ENCODE measurements around the gene MARK1. TPM values are rescaled to one million over a fixed set of nuclear protein-coding genes. Genes with fewer than 3 reads are reported as not detected.

The MARK1 gene
- total RNA-seq, 2 experiments from 2014 or later = not detected

DNA sequence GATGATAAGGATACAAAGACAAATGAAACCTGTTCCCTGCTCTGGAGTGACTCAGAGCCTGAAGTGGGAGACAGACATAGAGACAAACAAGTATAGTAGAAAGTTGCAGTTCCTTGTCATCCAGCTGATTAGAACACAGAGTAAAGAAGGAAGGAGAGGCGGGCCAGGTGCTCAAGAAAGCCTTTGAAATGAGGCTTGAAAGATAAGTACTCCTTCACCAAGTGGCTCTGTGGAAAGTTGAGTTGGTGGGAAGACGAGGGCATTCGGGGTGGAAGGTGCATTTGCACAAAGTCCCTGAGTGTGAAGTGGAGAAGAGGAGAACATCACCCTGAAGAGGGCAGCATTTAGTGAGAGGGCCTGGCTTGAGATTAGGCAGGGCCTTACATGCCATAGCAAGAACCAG, 17.0 kb downstream of the MARK1 start:
- ChIA-PET CTCF (no interaction called here), POLR2A (no interaction called here)
- DNase-seq = no peak
- no peak for ATAC-seq
- Mint-ChIP-seq H3K36me3 (ENCODE audit: low read depth) (no peaks in the 10 kb centered on the region), H3K27ac (no peak overlapping the region), H3K4me3 (no peak overlapping the region), H3K9me3 (ENCODE audit: insufficient read depth) (no peaks in the 10 kb centered on the region), H3K27me3 (ENCODE audit: low read depth) (peaks cover 2% of the 10 kb centered on the region), H3K4me1 (ENCODE audit: low read depth) (no peaks in the 10 kb centered on the region)

GRCh38 chr1:220550811-220551399, 23.0 kb downstream of the MARK1 start:
- DNase-seq (no peak), ATAC-seq (no peak)
- Mint-ChIP-seq H3K27me3 (ENCODE audit: low read depth) (no peaks in the 10 kb centered on the region), H3K9me3 (ENCODE audit: insufficient read depth) (no peaks in the 10 kb centered on the region), H3K4me3 (no peak overlapping the region), H3K4me1 (ENCODE audit: low read depth) (no peaks in the 10 kb centered on the region), H3K36me3 (ENCODE audit: low read depth) (no peaks in the 10 kb centered on the region), H3K27ac (no peak overlapping the region)
- POLR2A ChIA-PET = no interaction called here
- CTCF ChIA-PET = no interaction called here

DNA sequence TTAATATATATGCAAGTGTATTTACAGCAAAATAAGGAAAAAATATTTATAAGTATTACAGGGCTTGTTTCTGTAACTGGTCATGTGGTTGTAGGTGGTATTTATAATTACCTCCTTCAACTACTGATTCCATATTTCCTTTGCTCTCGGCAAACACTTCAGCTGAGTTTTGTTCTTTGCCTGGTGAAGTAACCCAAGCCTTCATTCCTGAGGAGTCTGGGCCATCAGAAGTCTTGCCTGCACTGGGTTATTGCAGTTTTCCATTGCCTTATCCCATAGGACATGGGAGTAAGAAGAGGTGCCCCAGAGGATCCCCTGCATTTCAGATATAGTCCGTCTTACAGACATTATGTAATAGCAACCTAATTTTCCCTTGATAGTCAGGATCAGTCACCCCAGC, 23.8 kb downstream of the MARK1 start:
- no peak for DNase-seq
- no peaks in the 10 kb centered on the region for H3K4me1 Mint-ChIP-seq (ENCODE audit: low read depth)
- ChIA-PET POLR2A (no interaction called here), CTCF (no interaction called here)
- no peak for ATAC-seq
- no peaks in the 10 kb centered on the region for H3K27me3 Mint-ChIP-seq (ENCODE audit: low read depth)
- H3K27ac Mint-ChIP-seq = no peak overlapping the region
- H3K9me3 Mint-ChIP-seq (ENCODE audit: insufficient read depth) = no peaks in the 10 kb centered on the region
- no peak overlapping the region for H3K4me3 Mint-ChIP-seq
- no peaks in the 10 kb centered on the region for H3K36me3 Mint-ChIP-seq (ENCODE audit: low read depth)

DNA sequence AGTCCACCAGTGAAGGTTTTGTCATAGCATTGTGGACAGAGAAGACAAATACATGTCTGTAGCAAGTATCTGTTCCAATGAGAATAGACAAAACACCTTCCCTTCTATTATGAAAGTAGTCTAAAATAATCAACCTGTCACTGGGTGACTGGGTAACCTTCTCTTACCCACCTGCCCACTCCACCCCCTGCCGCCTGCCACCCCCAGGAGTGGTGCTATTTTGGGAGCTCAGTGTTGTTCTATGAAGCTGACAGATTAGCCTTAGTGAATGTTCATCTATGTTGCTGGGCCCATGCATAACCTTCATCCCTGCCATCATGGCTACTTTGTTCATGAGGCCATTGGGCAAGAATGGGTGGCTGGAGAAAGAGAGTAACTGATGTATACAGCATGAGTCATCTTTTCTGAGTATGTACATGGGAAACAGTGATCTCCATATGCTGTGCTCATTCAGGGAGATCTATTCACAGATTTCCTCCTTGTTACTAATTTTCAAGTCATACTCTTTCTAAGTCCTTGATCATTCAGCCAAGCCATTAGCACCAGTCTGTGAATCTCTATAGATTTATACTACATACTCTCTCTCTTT, 24.8 kb downstream of the MARK1 start:
- H3K36me3 Mint-ChIP-seq (ENCODE audit: low read depth) = no peaks in the 10 kb centered on the region
- ChIA-PET POLR2A (no interaction called here), CTCF (no interaction called here)
- H3K9me3 Mint-ChIP-seq (ENCODE audit: insufficient read depth) = no peaks in the 10 kb centered on the region
- no peak for ATAC-seq
- no peaks in the 10 kb centered on the region for H3K27me3 Mint-ChIP-seq (ENCODE audit: low read depth)
- no peak overlapping the region for H3K4me3 Mint-ChIP-seq
- H3K4me1 Mint-ChIP-seq (ENCODE audit: low read depth) = no peaks in the 10 kb centered on the region
- no peak for DNase-seq
- no peak overlapping the region for H3K27ac Mint-ChIP-seq

DNA sequence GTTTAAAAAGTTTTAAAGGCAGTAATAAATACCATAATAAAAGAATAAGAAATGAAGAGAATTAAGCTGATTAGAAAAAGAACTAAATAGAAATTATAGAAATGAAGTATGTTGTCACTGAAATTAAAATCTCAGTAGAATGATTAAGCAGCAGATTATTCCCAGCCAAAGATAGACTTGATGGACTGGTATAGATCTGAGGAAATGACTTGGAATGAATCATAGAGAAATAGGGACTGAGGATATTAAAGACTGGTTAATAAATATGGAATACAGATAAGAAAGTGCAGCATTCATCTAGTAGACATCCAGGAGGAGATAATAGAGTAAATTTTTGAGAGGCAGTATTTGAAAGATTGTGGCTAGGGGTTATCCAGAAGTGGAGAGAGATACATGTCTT, 28.7 kb downstream of the MARK1 start:
- ATAC-seq = no peak
- no peak for DNase-seq
- no peak overlapping the region for H3K4me3 Mint-ChIP-seq
- H3K36me3 Mint-ChIP-seq (ENCODE audit: low read depth) = no peaks in the 10 kb centered on the region
- H3K9me3 Mint-ChIP-seq (ENCODE audit: insufficient read depth) = no peaks in the 10 kb centered on the region
- no peaks in the 10 kb centered on the region for H3K4me1 Mint-ChIP-seq (ENCODE audit: low read depth)
- ChIA-PET CTCF (no interaction called here), POLR2A (no interaction called here)
- no peak overlapping the region for H3K27ac Mint-ChIP-seq
- H3K27me3 Mint-ChIP-seq (ENCODE audit: low read depth) = no peaks in the 10 kb centered on the region

DNA sequence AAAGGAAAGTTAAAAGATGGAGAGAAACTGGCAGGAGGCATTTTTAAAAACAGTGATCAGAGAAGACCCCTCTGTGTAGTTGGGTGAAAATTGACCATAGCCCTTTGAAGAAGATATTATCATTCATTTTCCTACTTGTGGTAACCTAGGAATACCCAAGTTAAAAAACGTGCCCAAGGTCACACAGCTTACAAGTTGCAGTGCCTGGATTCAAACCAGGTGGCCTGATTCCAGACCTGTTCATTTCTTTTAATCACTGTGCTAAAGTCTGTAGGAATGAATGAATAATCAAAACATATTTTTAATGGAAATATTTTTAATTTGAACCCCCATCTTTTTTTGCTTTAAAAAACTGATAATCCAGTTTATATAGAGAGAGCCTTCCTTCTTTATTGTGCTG, 35.6 kb downstream of the MARK1 start:
- no peaks in the 10 kb centered on the region for H3K9me3 Mint-ChIP-seq (ENCODE audit: insufficient read depth)
- H3K27me3 Mint-ChIP-seq (ENCODE audit: low read depth) = no peaks in the 10 kb centered on the region
- ChIA-PET CTCF (no interaction called here), POLR2A (no interaction called here)
- H3K4me3 Mint-ChIP-seq = no peak overlapping the region
- ATAC-seq (no peak), DNase-seq (no peak)
- no peaks in the 10 kb centered on the region for H3K4me1 Mint-ChIP-seq (ENCODE audit: low read depth)
- H3K27ac Mint-ChIP-seq = no peak overlapping the region
- no peaks in the 10 kb centered on the region for H3K36me3 Mint-ChIP-seq (ENCODE audit: low read depth)

- no peaks in the 10 kb centered on the region for H3K4me1 Mint-ChIP-seq (ENCODE audit: low read depth)
- no peaks in the 10 kb centered on the region for H3K27me3 Mint-ChIP-seq (ENCODE audit: low read depth)
- no peaks in the 10 kb centered on the region for H3K9me3 Mint-ChIP-seq (ENCODE audit: insufficient read depth)
- H3K27ac Mint-ChIP-seq = no peak overlapping the region
- POLR2A ChIA-PET = no interaction called here
- no peak for ATAC-seq
- no peak overlapping the region for H3K4me3 Mint-ChIP-seq
- CTCF ChIA-PET = no interaction called here
- DNase-seq = no peak
- no peaks in the 10 kb centered on the region for H3K36me3 Mint-ChIP-seq (ENCODE audit: low read depth)
These were observed 36.3 kb downstream of the MARK1 start for GRCh38 chr1:220564216-220564615.

- POLR2A ChIA-PET = no interaction called here
- Mint-ChIP-seq H3K4me1 (ENCODE audit: low read depth) (no peaks in the 10 kb centered on the region), H3K27me3 (ENCODE audit: low read depth) (no peaks in the 10 kb centered on the region), H3K4me3 (no peak overlapping the region), H3K36me3 (ENCODE audit: low read depth) (no peaks in the 10 kb centered on the region), H3K9me3 (ENCODE audit: insufficient read depth) (no peaks in the 10 kb centered on the region), H3K27ac (no peak overlapping the region)
- ATAC-seq = no peak
- CTCF ChIA-PET = no interaction called here
- no peak for DNase-seq
These were observed 37.7 kb downstream of the MARK1 start for GRCh38 chr1:220565670-220566069.

DNA sequence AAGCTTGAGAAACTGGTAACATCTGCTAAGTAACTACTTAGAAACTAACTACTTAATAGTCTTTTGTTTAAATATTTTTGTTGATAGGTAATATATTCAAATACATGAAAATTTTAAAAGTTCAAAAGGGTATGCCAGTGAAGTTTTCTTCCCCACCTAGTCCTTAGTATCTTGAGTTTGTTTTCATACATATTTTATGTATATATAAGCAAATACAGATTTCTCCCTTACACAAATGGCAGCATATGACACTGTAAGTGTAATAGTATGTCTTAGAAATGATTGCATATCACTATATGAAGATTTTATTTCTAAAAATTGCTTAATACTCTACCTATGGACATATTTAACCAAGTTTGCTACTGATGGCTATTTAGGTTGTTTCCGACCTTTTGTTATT, 38.9 kb downstream of the MARK1 start:
- ChIA-PET POLR2A (no interaction called here), CTCF (no interaction called here)
- Mint-ChIP-seq H3K9me3 (ENCODE audit: insufficient read depth) (no peaks in the 10 kb centered on the region), H3K27ac (no peak overlapping the region), H3K4me3 (no peak overlapping the region), H3K4me1 (ENCODE audit: low read depth) (no peaks in the 10 kb centered on the region), H3K27me3 (ENCODE audit: low read depth) (no peaks in the 10 kb centered on the region), H3K36me3 (ENCODE audit: low read depth) (no peaks in the 10 kb centered on the region)
- DNase-seq (no peak), ATAC-seq (no peak)

GRCh38 chr1:220572416-220572815, 44.5 kb downstream of the MARK1 start:
- H3K9me3 Mint-ChIP-seq (ENCODE audit: insufficient read depth) = peaks cover 8% of the 10 kb centered on the region
- ChIA-PET CTCF (no interaction called here), POLR2A (no interaction called here)
- H3K27ac Mint-ChIP-seq = no peak overlapping the region
- H3K4me3 Mint-ChIP-seq = no peak overlapping the region
- no peaks in the 10 kb centered on the region for H3K27me3 Mint-ChIP-seq (ENCODE audit: low read depth)
- no peaks in the 10 kb centered on the region for H3K4me1 Mint-ChIP-seq (ENCODE audit: low read depth)
- no peak for DNase-seq
- no peaks in the 10 kb centered on the region for H3K36me3 Mint-ChIP-seq (ENCODE audit: low read depth)
- no peak for ATAC-seq

DNA sequence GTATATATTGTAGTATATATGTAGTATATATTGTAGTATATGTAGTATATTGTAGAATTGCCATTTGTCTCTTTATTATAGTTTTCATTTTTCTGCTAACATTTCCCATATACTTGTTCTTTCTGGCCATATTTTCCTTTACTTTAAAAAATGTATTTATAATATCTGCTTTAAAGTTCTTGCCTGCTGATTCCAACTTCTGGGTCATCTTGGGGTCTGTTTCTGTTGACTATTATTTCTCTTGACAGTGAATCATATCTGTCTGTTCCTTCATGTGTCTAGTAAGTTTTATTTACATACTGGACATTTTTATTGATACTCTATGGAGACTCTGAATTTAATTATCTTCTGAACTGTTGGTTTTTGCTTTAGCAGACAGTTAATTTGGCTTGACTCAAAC, 45.9 kb downstream of the MARK1 start:
- ChIA-PET POLR2A (no interaction called here), CTCF (no interaction called here)
- H3K27ac Mint-ChIP-seq = no peak overlapping the region
- no peaks in the 10 kb centered on the region for H3K27me3 Mint-ChIP-seq (ENCODE audit: low read depth)
- H3K4me1 Mint-ChIP-seq (ENCODE audit: low read depth) = no peaks in the 10 kb centered on the region
- no peak overlapping the region for H3K4me3 Mint-ChIP-seq
- ATAC-seq (no peak), DNase-seq (no peak)
- H3K36me3 Mint-ChIP-seq (ENCODE audit: low read depth) = no peaks in the 10 kb centered on the region
- peaks cover 8% of the 10 kb centered on the region for H3K9me3 Mint-ChIP-seq (ENCODE audit: insufficient read depth)

DNA sequence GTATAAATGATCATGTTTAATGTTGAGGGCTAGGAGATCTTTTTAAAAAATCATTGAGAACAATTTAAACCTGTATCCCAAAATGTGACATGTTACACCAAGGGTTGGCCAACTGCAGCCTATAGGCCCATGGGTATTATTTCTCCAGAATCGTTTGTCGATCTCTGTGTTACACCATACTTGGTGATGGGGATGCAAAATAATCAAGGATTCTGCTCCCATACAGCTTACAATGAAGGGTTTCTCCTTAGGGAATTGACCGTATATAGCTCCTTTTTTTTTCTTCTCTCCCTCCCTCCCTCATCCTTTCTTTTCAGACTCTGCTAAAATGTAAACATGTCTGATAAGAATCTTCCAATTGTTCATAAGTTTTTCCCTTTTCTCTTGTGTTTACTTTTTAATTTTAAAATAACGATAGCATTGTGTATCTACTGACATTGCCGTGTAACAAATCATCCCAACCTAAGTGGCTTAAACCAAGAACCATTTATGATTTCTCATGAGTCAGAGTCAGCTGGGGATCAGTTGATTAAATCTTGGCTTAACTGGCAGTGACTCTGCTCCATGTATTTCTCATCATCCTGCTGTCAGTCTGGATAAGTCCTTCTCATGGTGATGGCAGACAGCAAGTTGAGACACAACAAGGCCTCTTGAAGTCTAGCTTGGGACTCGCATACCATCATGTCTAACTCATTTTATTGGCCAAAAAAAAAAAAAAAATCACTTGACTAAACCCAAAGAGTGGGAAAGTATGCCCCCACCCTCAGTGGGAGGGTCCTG, 48.0 kb downstream of the MARK1 start:
- ATAC-seq = no peak
- H3K27me3 Mint-ChIP-seq (ENCODE audit: low read depth) = no peaks in the 10 kb centered on the region
- POLR2A ChIA-PET = no interaction called here
- H3K4me3 Mint-ChIP-seq = no peak overlapping the region
- CTCF ChIA-PET = no interaction called here
- H3K36me3 Mint-ChIP-seq (ENCODE audit: low read depth) = no peaks in the 10 kb centered on the region
- no peak overlapping the region for H3K27ac Mint-ChIP-seq
- H3K9me3 Mint-ChIP-seq (ENCODE audit: insufficient read depth) = peaks cover 8% of the 10 kb centered on the region
- no peak for DNase-seq
- H3K4me1 Mint-ChIP-seq (ENCODE audit: low read depth) = no peaks in the 10 kb centered on the region

- Mint-ChIP-seq H3K9me3 (ENCODE audit: insufficient read depth) (peaks cover 8% of the 10 kb centered on the region), H3K27ac (no peak overlapping the region), H3K4me1 (ENCODE audit: low read depth) (no peaks in the 10 kb centered on the region), H3K4me3 (no peak overlapping the region), H3K36me3 (ENCODE audit: low read depth) (no peaks in the 10 kb centered on the region), H3K27me3 (ENCODE audit: low read depth) (no peaks in the 10 kb centered on the region)
- DNase-seq (no peak), ATAC-seq (no peak)
- CTCF ChIA-PET = no interaction called here
- POLR2A ChIA-PET = no interaction called here
These were observed 50.0 kb downstream of the MARK1 start for GRCh38 chr1:220577926-220578325.

Measured in activated CD8-positive, alpha-beta T cell treated with anti-CD3 and anti-CD28 coated beads, Interleukin-2, amount 10 ng/mL, durations not matched to agents 7 days and 5 days (primary cell).